K562 (cell line): ENCODE results near the gene CDKN2C. TPM values are rescaled to one million over a fixed set of nuclear protein-coding genes. Genes with fewer than 3 reads are reported as not detected.
A peak's percentile ranks its signal among the peaks of the same experiment; 100 is the strongest.

Experiments
- CREM ChIP-seq: IDR thresholded peaks from 2 replicates; pipeline ENCODE4 v1.6.1; 2014; ENCODE audit warnings: antibody characterized with exemption, low read depth
- GTF2A2 ChIP-seq: IDR thresholded peaks from 2 replicates; pipeline ENCODE4 v1.6.1; 2016; ENCODE audit warnings: mild to moderate bottlenecking, missing genetic modification characterization, missing compliant biosample characterization
- HDAC2 ChIP-seq: fragments of 450-650 bp; IDR thresholded peaks from 2 replicates; pipeline ENCODE4 v1.6.1; 2016; ENCODE audit warnings: mild to moderate bottlenecking
- KDM5B ChIP-seq: fragments of 200-600 bp; sonication (generic); IDR thresholded peaks from 2 replicates; pipeline ENCODE4 v1.6.1; 2012; ENCODE audit warnings: low read depth, mild to moderate bottlenecking, moderate library complexity, low read length, control low read depth, inconsistent platforms; ENCODE audit not compliant: insufficient replicate concordance
- SPI1 ChIP-seq: IDR thresholded peaks from 2 replicates; pipeline ENCODE4 v1.6.1; 2011; ENCODE audit warnings: low read depth, low read length, control low read depth, borderline replicate concordance
- polyA plus RNA-seq, 8 experiments: library from polyadenylated mRNA; depleted of rRNA in 4 of 8; stranded (reverse) in 5 of 8; unstranded in 3 of 8; fragments of >200 nt; fragmentation: Nextera tagmentation in 2 of 8; fragmentation: Illumina TruSeq in 1 of 8; extraction: Ambion mirVana in 2 of 8; extraction: Trizol in 1 of 8; gene quantifications; 2 replicates each; pipeline versions ENCODE4 v1.2.1 to v1.2.3, GENCODE V29; 2011 to 2014; ENCODE audit warnings: inconsistent platforms in 1 of 8, missing spikeins in 1 of 8
- total RNA-seq, 7 experiments: library from RNA; depleted of rRNA in 6 of 7; stranded (reverse); fragments of >200 nt in 6 of 7; fragmentation: Illumina TruSeq in 2 of 7; extraction: Trizol in 2 of 7; gene quantifications; 2 replicates each; pipeline versions ENCODE4 v1.2.1 to v1.2.3, GENCODE V29; 2011 to 2021; ENCODE audit warnings: low replicate concordance in 1 of 7
- TF ChIP-seq, protein P1 (sequence below): sonication (generic); formaldehyde crosslinking; IDR thresholded peaks from 2 replicates; pipeline ENCODE4 v1.8.1; 2023; ENCODE audit warnings: mild to moderate bottlenecking, missing genetic modification reagents
- TF ChIP-seq, protein P2 (sequence below): fragments of 450-650 bp; IDR thresholded peaks from 2 replicates; pipeline ENCODE4 v1.6.1; 2018; ENCODE audit not compliant: partially characterized antibody
- TF ChIP-seq, protein P3 (sequence below): sonication (generic); formaldehyde crosslinking; IDR thresholded peaks from 2 replicates; pipeline ENCODE4 v1.8.1; 2022; ENCODE audit warnings: missing genetic modification reagents
- TF ChIP-seq, protein P4 (sequence below): fragments of 250-450 bp; sonication (Bioruptor Pico); IDR thresholded peaks from 2 replicates; pipeline ENCODE4 v1.8.0; 2021; ENCODE audit warnings: moderate library complexity, mild to moderate bottlenecking, inconsistent platforms
- TF ChIP-seq, protein P5 (sequence below), 2 experiments: fragments of 150-350 bp in 1 of 2; IDR thresholded peaks; 2 replicates each; pipeline ENCODE4 v1.6.1; 2012 to 2016; ENCODE audit warnings: low read depth in 2 of 2, low read length in 2 of 2, mild to moderate bottlenecking in 1 of 2, moderate library complexity in 1 of 2
- TF ChIP-seq, protein P6 (sequence below), 2 experiments: IDR thresholded peaks; 2 replicates each; pipeline ENCODE4 v1.6.1; 2012; ENCODE audit warnings: improper control_type of control experiment in 2 of 2, low read depth in 2 of 2, low read length in 2 of 2, borderline replicate concordance in 1 of 2

CDKN2C gene
- total and polyA plus RNA-seq, 9 of the 15 experiments (the other 6 are each of a cell fraction or from before 2014, with no cell fraction given): 11.9 to 74.3 (median 45.9) TPM

DNA sequence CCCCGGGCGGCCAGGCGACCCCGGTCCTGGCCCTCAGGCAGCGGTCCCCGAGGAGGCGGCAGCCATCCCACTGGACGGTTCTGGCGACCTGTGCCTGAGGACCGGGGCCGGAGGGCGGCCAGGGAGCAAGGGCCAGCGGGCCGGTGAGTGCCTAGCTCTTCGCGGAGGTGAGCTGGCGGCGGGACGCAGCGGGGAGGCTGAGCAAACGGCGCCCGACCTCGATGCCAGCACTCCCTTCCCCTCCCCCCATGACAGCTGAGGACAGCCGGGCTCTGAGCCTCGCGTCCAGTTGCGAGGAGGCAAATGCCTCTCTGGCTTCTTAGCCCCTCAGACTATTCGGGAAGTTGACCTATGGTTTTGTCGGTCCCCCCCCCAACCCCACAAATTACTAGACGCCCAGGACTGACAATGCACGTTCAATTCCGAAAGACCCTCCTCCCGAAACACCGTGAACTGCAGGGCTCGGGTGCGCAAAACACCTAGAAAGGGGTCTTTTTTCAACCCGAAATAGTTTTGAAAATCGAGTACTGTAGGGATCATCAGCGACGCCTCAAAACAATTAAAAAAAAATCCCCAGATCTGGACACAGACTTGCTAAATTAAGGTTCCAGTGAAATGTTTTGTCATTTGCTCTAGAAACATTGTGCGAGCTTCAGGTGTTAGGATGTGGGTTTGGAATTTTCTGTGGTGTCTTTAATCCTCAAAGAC lies 8.3 kb downstream of the CDKN2C start (continued):
- TF ChIP-seq, protein P1, sequence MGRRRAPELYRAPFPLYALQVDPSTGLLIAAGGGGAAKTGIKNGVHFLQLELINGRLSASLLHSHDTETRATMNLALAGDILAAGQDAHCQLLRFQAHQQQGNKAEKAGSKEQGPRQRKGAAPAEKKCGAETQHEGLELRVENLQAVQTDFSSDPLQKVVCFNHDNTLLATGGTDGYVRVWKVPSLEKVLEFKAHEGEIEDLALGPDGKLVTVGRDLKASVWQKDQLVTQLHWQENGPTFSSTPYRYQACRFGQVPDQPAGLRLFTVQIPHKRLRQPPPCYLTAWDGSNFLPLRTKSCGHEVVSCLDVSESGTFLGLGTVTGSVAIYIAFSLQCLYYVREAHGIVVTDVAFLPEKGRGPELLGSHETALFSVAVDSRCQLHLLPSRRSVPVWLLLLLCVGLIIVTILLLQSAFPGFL (CRISPR knock-in tag): no peak
- TF ChIP-seq KDM5B (peak; percentile 75), SPI1 (no peak), GTF2A2 (tag) (no peak), CREM (peak; percentile 55), HDAC2 (no peak)
- TF ChIP-seq, protein P2, sequence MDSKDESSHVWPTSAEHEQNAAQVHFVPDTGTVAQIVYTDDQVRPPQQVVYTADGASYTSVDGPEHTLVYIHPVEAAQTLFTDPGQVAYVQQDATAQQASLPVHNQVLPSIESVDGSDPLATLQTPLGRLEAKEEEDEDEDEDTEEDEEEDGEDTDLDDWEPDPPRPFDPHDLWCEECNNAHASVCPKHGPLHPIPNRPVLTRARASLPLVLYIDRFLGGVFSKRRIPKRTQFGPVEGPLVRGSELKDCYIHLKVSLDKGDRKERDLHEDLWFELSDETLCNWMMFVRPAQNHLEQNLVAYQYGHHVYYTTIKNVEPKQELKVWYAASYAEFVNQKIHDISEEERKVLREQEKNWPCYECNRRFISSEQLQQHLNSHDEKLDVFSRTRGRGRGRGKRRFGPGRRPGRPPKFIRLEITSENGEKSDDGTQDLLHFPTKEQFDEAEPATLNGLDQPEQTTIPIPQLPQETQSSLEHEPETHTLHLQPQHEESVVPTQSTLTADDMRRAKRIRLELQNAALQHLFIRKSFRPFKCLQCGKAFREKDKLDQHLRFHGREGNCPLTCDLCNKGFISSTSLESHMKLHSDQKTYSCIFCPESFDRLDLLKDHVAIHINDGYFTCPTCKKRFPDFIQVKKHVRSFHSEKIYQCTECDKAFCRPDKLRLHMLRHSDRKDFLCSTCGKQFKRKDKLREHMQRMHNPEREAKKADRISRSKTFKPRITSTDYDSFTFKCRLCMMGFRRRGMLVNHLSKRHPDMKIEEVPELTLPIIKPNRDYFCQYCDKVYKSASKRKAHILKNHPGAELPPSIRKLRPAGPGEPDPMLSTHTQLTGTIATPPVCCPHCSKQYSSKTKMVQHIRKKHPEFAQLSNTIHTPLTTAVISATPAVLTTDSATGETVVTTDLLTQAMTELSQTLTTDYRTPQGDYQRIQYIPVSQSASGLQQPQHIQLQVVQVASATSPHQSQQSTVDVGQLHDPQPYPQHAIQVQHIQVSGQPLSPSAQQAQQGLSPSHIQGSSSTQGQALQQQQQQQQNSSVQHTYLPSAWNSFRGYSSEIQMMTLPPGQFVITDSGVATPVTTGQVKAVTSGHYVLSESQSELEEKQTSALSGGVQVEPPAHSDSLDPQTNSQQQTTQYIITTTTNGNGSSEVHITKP: peak; percentile 81
- TF ChIP-seq, protein P3, sequence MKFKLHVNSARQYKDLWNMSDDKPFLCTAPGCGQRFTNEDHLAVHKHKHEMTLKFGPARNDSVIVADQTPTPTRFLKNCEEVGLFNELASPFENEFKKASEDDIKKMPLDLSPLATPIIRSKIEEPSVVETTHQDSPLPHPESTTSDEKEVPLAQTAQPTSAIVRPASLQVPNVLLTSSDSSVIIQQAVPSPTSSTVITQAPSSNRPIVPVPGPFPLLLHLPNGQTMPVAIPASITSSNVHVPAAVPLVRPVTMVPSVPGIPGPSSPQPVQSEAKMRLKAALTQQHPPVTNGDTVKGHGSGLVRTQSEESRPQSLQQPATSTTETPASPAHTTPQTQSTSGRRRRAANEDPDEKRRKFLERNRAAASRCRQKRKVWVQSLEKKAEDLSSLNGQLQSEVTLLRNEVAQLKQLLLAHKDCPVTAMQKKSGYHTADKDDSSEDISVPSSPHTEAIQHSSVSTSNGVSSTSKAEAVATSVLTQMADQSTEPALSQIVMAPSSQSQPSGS (CRISPR knock-in tag): no peak
- TF ChIP-seq, protein P4, sequence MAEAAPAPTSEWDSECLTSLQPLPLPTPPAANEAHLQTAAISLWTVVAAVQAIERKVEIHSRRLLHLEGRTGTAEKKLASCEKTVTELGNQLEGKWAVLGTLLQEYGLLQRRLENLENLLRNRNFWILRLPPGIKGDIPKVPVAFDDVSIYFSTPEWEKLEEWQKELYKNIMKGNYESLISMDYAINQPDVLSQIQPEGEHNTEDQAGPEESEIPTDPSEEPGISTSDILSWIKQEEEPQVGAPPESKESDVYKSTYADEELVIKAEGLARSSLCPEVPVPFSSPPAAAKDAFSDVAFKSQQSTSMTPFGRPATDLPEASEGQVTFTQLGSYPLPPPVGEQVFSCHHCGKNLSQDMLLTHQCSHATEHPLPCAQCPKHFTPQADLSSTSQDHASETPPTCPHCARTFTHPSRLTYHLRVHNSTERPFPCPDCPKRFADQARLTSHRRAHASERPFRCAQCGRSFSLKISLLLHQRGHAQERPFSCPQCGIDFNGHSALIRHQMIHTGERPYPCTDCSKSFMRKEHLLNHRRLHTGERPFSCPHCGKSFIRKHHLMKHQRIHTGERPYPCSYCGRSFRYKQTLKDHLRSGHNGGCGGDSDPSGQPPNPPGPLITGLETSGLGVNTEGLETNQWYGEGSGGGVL (CRISPR knock-in tag): no peak
- TF ChIP-seq, protein P5, sequence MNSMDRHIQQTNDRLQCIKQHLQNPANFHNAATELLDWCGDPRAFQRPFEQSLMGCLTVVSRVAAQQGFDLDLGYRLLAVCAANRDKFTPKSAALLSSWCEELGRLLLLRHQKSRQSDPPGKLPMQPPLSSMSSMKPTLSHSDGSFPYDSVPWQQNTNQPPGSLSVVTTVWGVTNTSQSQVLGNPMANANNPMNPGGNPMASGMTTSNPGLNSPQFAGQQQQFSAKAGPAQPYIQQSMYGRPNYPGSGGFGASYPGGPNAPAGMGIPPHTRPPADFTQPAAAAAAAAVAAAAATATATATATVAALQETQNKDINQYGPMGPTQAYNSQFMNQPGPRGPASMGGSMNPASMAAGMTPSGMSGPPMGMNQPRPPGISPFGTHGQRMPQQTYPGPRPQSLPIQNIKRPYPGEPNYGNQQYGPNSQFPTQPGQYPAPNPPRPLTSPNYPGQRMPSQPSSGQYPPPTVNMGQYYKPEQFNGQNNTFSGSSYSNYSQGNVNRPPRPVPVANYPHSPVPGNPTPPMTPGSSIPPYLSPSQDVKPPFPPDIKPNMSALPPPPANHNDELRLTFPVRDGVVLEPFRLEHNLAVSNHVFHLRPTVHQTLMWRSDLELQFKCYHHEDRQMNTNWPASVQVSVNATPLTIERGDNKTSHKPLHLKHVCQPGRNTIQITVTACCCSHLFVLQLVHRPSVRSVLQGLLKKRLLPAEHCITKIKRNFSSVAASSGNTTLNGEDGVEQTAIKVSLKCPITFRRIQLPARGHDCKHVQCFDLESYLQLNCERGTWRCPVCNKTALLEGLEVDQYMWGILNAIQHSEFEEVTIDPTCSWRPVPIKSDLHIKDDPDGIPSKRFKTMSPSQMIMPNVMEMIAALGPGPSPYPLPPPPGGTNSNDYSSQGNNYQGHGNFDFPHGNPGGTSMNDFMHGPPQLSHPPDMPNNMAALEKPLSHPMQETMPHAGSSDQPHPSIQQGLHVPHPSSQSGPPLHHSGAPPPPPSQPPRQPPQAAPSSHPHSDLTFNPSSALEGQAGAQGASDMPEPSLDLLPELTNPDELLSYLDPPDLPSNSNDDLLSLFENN (IDR thresholded peaks at IDR 0.05; ENCODE audit: low read depth in 2 of 2, low read length in 2 of 2): 0 out of 4 replicates have a peak, but pooled peaks of 1 of the 2 experiments have one; percentile 36
- TF ChIP-seq, protein P6, sequence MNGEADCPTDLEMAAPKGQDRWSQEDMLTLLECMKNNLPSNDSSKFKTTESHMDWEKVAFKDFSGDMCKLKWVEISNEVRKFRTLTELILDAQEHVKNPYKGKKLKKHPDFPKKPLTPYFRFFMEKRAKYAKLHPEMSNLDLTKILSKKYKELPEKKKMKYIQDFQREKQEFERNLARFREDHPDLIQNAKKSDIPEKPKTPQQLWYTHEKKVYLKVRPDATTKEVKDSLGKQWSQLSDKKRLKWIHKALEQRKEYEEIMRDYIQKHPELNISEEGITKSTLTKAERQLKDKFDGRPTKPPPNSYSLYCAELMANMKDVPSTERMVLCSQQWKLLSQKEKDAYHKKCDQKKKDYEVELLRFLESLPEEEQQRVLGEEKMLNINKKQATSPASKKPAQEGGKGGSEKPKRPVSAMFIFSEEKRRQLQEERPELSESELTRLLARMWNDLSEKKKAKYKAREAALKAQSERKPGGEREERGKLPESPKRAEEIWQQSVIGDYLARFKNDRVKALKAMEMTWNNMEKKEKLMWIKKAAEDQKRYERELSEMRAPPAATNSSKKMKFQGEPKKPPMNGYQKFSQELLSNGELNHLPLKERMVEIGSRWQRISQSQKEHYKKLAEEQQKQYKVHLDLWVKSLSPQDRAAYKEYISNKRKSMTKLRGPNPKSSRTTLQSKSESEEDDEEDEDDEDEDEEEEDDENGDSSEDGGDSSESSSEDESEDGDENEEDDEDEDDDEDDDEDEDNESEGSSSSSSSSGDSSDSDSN (IDR thresholded peaks at IDR 0.05; ENCODE audit: borderline replicate concordance in 1 of 2, low read depth in 2 of 2, low read length in 2 of 2): peak; percentile 40 to 77; a peak in 2 of 4 replicates
